ENCODE measurements around the gene ACVR1. TPM values are rescaled to one million over a fixed set of nuclear protein-coding genes. Genes with fewer than 3 reads are reported as not detected.

The ACVR1 gene
- total RNA-seq, 1 experiment from 2014 or later: 27.6 TPM

GRCh38 chr2:157786663-157787363 is 89.3 kb downstream of the ACVR1 start:
- in situ Hi-C loops (cut with HindIII; ENCODE audit: low pct_unique_long_range_greater_than_20kb, low sequenced_read_pairs) (no loop called here), intact Hi-C loops (cut with micrococcal nuclease; ENCODE audit: unreplicated experiment) (loop anchor here (10.0 kb wide), 1 partner anchor 88 kb away; the partner anchor contains the start of gene ACVR1)
- no peaks in the 10 kb centered on the region for H3K27me3 ChIP-seq (ENCODE audit: control insufficient read depth, insufficient read depth, low read length)

More at GRCh38 chr2:157786663-157787363, 89.3 kb downstream of the ACVR1 start:
- no TSS peak for BruUV-seq (replicated peaks)
- Histone ChIP-seq H3K36me3 (ENCODE audit: control insufficient read depth, insufficient read depth, low read length) (no peaks in the 10 kb centered on the region; the same call in 1 of the 2 replicates), H3K27ac (ENCODE audit: low read length) (no peak overlapping the region), H3K9me3 (ENCODE audit: control insufficient read depth, insufficient read depth, low read depth, low read length) (no peaks in the 10 kb centered on the region), H3K4me1 (ENCODE audit: control insufficient read depth, insufficient read depth, low read length) (peaks cover 11% of the 10 kb centered on the region), H3K4me3 (ENCODE audit: low read depth in 2 of 2, low read length in 2 of 2) (no peak overlapping the region)
- CTCF ChIA-PET: no interaction called here
- POLR2A ChIA-PET: no interaction called here
- DNase-seq (ENCODE audit: low read depth, low spot score): no peak
- ATAC-seq: no peak
- TF ChIP-seq CTCF (IDR thresholded peaks at IDR 0.05): no peak
- TF ChIP-seq SIN3A (IDR thresholded peaks at IDR 0.05; ENCODE audit: borderline replicate concordance, insufficient read depth, low read depth, low read length): no peak
- TF ChIP-seq TCF7L2 (IDR thresholded peaks at IDR 0.05; ENCODE audit: low read depth, low read length): no peak
- TF ChIP-seq POLR2AphosphoS5 (IDR thresholded peaks at IDR 0.05; ENCODE audit: low read depth, low read length): no peak
- no peak for TF ChIP-seq REST (IDR thresholded peaks at IDR 0.05; ENCODE audit: insufficient read depth in 1 of 2, low read depth in 2 of 2, low read length in 1 of 2)

All from Panc1 (cell line).